Small intestine (tissue), 7 donors: ENCODE data around the gene PRSS1. TPM values are rescaled to one million over a fixed set of nuclear protein-coding genes. Genes with fewer than 3 reads are reported as not detected.
"Not testable (repeated sequence)": the region's sequence is repeated elsewhere in the genome, so short reads cannot be mapped to it uniquely, and the experiment has no call there.

Source experiments
- DNase-seq, 2 donors: peaks; one replicate each; pipeline versions ENCODE4 v3.0.0 to v3.0.0-alpha.2; 2013
- FAIRE-seq: peaks from 2 replicates; lab custom pipeline; 2012; peaks lifted over from hg19 to GRCh38; lab: Jason Lieb, UNC
- H3K27ac ChIP-seq, 3 donors: one replicate each; pipeline ENCODE4 v1.5.1; 2013; ENCODE audit warnings: low read length in 2 of 3, mild to moderate bottlenecking in 2 of 3, control low read depth in 1 of 3, inconsistent platforms in 1 of 3, low read depth in 1 of 3, moderate library complexity in 1 of 3
- H3K27me3 ChIP-seq, 3 donors: one replicate each; pipeline ENCODE4 v1.6.1; 2013; ENCODE audit warnings: low read length in 3 of 3, inconsistent platforms in 1 of 3; ENCODE audit not compliant: control insufficient read depth in 3 of 3, insufficient read depth in 3 of 3
- H3K36me3 ChIP-seq, 3 donors: one replicate each; pipeline ENCODE4 v1.6.1; 2013; ENCODE audit warnings: low read length in 3 of 3, inconsistent platforms in 1 of 3, low read depth in 1 of 3, mild to moderate bottlenecking in 1 of 3, moderate library complexity in 1 of 3; ENCODE audit not compliant: control insufficient read depth in 3 of 3, insufficient read depth in 2 of 3
- H3K4me1 ChIP-seq, 3 donors: one replicate each; pipeline ENCODE4 v1.6.1; 2013; ENCODE audit warnings: low read length in 2 of 3, inconsistent platforms in 1 of 3, low read depth in 1 of 3, mild to moderate bottlenecking in 1 of 3, moderate library complexity in 1 of 3; ENCODE audit not compliant: control insufficient read depth in 3 of 3, insufficient read depth in 2 of 3
- H3K4me3 ChIP-seq, 3 donors: one replicate each; pipeline ENCODE4 v1.5.1; 2013; ENCODE audit warnings: low read length in 3 of 3, control low read depth in 1 of 3, inconsistent platforms in 1 of 3, low read depth in 1 of 3, mild to moderate bottlenecking in 1 of 3, moderate library complexity in 1 of 3
- H3K9me3 ChIP-seq, 2 donors: one replicate each; pipeline ENCODE4 v1.6.1; 2013; ENCODE audit warnings: low read depth in 1 of 2, low read length in 1 of 2; ENCODE audit not compliant: control insufficient read depth in 2 of 2, insufficient read depth in 1 of 2
- WGBS, 3 donors: extraction: QIAGEN DNeasy Blood & Tissue Kit; methylation state at CpG; one replicate each; pipeline ENCODE4 v1.1.7; 2013; 5-methylcytosine and 5-hydroxymethylcytosine counted together
- polyA plus RNA-seq, 4 donors: library from polyadenylated mRNA; stranded (reverse) in 3 of 4; unstranded in 1 of 4; fragments of 200-250 nt in 3 of 4; fragments of 120-200 nt in 1 of 4; gene quantifications; one replicate each; pipeline versions ENCODE4 v1.2.1 to v1.2.3, GENCODE V29; 2013
- donor health status: healthy with polysubstance abuse.
- donor health status: control.
- donor health status: control.
- donor health status: Bipolar disorder and iron deficiency.
- donor health status: healthy.

Gene PRSS1
- polyA plus RNA-seq, 4 donors, result 0.06 to 28.2 (median 15.0) TPM

DNA sequence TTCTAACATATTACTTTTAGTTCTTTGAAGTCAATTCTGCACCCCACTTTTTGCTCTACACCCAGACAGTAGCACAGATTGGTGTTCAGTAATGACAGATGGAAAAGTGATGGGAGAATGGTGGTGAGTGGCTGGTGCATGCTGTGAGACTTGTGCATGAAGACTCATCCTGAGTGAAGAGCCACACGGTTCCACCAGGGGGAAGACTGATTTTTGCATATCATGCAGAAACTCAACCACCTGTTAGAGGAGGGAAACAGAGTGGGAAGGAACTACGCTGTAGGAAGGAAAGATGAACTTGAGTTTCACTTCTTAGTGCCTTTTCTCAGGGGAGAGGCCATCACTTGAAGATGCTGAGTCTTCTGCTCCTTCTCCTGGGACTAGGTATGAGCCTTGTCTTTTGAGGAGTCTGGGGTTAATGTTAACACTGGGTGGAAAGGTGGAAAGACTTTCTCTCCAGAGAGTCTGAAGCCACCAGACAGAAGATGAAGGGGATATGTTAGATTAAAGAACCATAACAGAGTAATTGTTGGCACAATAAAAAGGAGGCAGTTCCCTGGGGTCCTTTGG lies 9.3 kb upstream of the PRSS1 start:
- H3K27me3 ChIP-seq, result no peaks in the 10 kb centered on the region
- no peak for DNase-seq
- no peaks in the 10 kb centered on the region for H3K36me3 ChIP-seq
- H3K4me1 ChIP-seq, result no peaks in the 10 kb centered on the region
- H3K4me3 ChIP-seq, result no peak overlapping the region
- no peak overlapping the region for H3K27ac ChIP-seq
- no peaks in the 10 kb centered on the region for H3K9me3 ChIP-seq
- FAIRE-seq, result no peak
- 43 to 60% (median 55%) methylated on average over 2 of the region's 2 CpGs for WGBS, 3 donors

DNA sequence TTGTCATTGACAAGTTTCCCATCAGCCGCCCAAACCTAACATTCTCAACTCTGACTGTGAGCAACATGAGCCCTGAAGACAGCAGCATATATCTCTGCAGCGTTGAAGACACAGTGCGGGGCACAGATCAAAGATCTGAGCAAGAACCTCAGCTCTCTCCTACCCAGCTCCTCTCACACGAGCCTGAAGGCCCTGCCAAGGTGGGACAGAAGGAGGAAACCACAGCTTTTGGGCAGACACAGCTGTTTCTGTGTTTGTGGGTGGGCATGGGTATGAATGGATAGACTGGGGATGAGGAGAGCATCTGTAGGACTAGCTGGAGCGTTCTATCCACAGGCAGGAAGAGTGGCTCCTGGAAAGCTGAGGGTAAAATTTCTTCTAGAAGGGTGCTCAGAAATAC lies 8.5 kb upstream of the PRSS1 start:
- H3K27me3 ChIP-seq, result peaks cover 0 to under 1% (median 0%) of the 10 kb centered on the region in 3 donors
- 77 to 88% (median 77%) methylated on average over 5 of the region's 5 CpGs for WGBS, 3 donors
- no peaks in the 10 kb centered on the region for H3K4me1 ChIP-seq
- no peaks in the 10 kb centered on the region for H3K9me3 ChIP-seq
- no peak overlapping the region for H3K4me3 ChIP-seq
- H3K36me3 ChIP-seq, result no peaks in the 10 kb centered on the region
- no peak for FAIRE-seq
- DNase-seq, result no peak
- no peak overlapping the region for H3K27ac ChIP-seq

DNA sequence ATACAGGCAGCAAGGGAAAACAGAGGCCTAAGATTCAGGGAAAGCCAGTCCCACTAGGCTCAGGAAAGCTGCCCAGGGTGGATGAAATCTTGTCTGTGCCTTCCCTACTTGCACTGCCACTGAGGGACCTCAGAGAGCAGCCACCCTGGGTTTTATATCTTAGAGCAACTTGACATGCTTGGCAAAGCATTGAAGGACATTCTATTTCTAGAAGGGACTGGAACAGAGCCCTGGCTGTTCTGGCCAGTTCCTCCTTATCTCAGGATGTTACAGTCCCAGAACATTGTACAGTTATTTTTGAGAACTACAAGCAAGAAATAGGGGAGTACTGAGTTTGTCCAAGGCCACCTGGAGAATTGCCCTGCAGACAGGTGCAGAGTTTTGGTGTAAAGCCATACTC lies 7.3 kb upstream of the PRSS1 start:
- not testable (repeated sequence) for DNase-seq, FAIRE-seq

DNA sequence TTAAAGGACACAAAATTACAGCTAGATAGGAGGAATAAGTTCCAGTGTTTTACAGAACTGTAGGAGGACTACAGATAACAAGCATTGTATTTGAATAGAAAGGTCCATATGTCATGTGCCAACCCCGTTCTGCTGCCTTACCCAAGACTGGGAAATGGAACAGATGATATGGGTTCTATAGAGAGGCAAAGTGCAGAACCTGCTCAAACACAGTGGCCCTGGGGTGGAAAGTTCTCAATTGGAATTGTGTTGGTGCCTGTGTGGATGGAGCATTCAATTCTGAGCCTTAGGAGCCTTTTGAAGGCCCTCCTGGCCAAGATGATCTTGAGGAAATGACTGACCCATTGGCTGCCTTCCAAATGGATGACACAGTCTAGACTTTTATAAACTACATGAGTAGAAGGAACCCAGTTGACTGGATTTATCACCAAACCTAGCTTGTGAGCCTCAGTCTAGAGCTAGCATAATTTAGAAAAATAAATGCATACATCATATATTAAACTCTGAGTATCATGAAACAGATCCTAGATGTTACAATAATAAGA lies 4.1 kb upstream of the PRSS1 start:
- Histone ChIP-seq H3K4me1 (no peaks in the 10 kb centered on the region), H3K36me3 (no peaks in the 10 kb centered on the region), H3K27me3 (peaks cover 0 to 3% (median 0%) of the 10 kb centered on the region in 3 donors), H3K27ac (no peak overlapping the region), H3K4me3 (no peak overlapping the region), H3K9me3 (no peaks in the 10 kb centered on the region)
- WGBS, 3 donors, result 47 to 62% (median 60%) methylated on average over 1 of the region's 1 CpG
- DNase-seq (no peak), FAIRE-seq (no peak)

More for the DNA sequence above, 7.3 kb upstream of the PRSS1 start:
- H3K4me3 ChIP-seq, H3K4me1 ChIP-seq, H3K27ac ChIP-seq, H3K9me3 ChIP-seq, H3K36me3 ChIP-seq, H3K27me3 ChIP-seq: not testable (repeated sequence)

DNA sequence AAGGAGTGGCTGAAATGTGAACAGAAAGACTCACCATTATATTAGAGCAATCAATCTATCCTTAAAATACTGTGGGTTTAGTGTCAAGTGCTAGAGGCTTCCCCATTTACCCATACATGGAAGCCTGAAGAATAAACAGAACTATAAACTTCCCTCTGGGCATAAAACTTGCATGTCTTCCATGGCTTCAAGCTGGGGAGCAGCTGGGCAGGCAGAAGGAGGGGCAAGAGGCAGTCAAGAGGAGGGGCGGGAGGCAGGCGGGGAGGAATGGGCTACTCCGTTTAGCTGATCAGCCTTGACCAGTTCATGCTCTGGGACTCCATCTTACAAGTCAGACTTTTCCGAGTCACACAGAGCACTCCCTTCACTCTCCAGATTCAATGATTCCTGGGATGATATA lies 3.5 kb upstream of the PRSS1 start:
- DNase-seq (no peak), FAIRE-seq (no peak)
- Histone ChIP-seq H3K27me3 (peaks cover 0 to 3% (median 0%) of the 10 kb centered on the region in 3 donors), H3K27ac (no peak overlapping the region), H3K4me1 (no peaks in the 10 kb centered on the region), H3K9me3 (no peaks in the 10 kb centered on the region), H3K4me3 (no peak overlapping the region), H3K36me3 (no peaks in the 10 kb centered on the region)
- WGBS, 3 donors, result 65 to 97% (median 94%) methylated on average over 4 of the region's 4 CpGs

DNA sequence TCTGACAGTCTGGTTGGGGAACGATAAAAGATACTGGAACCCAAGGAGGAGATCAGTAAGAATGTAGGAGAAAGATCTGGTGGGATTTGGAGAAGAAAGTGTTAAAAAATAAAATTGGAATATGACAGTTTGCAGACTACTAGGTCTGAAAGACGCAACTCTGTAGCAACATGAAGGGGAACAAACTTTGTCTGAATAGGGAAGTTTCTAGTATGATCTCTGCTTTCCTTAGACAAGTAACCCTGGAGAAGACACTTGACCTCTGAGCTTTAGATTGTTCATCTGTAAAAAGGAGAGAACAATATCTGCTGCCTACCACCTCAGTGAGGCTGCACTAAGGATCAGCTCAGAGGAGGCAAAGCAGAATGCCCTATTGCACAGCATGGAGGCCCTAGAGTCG lies 3.0 kb upstream of the PRSS1 start:
- Histone ChIP-seq H3K9me3 (no peaks in the 10 kb centered on the region), H3K4me3 (no peak overlapping the region), H3K27ac (no peak overlapping the region), H3K4me1 (no peaks in the 10 kb centered on the region), H3K27me3 (peaks cover 0 to 3% (median 0%) of the 10 kb centered on the region in 3 donors), H3K36me3 (no peaks in the 10 kb centered on the region)
- 80 to 92% (median 86%) methylated on average over 3 of the region's 3 CpGs for WGBS, 3 donors
- DNase-seq, result no peak
- FAIRE-seq, result no peak

DNA sequence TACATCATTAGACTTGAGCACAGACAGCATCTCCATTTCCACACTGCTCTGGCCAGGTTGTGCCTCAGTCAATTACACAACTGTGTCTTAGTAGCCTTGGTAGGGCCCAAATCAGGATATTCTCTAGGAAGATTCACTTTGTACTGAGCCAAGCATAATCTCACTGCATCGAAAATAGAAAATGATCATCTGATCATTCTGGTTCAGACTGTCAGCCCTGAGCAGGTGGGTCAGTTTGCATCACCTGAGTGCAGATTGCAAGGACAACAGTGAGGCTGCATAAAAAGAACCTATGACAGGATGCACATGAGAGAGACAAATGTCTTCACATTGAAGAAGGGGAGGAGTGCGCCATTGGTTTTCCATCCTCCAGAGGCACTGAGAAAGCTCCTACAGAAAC lies 862 bp upstream of the PRSS1 start:
- H3K36me3 ChIP-seq, H3K27ac ChIP-seq, H3K27me3 ChIP-seq, H3K4me3 ChIP-seq, H3K9me3 ChIP-seq, FAIRE-seq, DNase-seq, H3K4me1 ChIP-seq: not testable (repeated sequence)
- 88 to 94% (median 89%) methylated on average over 2 of the region's 2 CpGs for WGBS, 3 donors

DNA sequence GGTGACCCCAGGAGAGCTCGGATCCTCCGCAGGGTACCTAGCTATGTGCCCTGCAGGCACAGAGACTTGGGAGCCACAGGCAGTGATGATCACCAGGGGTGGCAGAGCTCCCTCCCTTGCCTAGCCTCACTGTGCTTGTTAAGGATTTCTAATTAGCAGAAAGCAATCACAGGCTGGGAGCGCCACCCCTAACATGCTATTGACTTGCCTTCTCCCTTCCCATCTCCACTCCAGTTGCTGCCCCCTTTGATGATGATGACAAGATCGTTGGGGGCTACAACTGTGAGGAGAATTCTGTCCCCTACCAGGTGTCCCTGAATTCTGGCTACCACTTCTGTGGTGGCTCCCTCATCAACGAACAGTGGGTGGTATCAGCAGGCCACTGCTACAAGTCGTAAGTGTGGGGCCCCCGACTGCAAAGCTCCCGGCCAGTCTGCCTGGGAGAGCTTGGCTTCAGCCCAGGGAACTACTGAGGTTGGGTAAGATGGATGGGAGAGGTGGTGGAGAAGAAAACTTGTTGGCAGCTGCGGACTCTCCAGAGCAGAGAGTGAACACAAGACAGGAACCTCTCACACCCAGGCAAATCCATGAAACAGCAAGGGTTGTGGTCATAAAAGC lies 1.2 kb downstream of the PRSS1 start:
- 70 to 89% (median 71%) methylated on average over 9 of the region's 9 CpGs for WGBS, 3 donors
- Histone ChIP-seq H3K4me3 (no peak overlapping the region), H3K27me3 (peaks cover 0 to 6% (median 0%) of the 10 kb centered on the region in 3 donors), H3K27ac (no peak overlapping the region), H3K9me3 (no peaks in the 10 kb centered on the region), H3K36me3 (no peaks in the 10 kb centered on the region), H3K4me1 (peaks cover 0 to 2% (median 0%) of the 10 kb centered on the region in 3 donors)
- FAIRE-seq (no peak), DNase-seq (no peak)
